VCaP (cell line): ENCODE data around the gene TMA7.
"Not testable (repeated sequence)": the region's sequence is repeated elsewhere in the genome, so short reads cannot be mapped to it uniquely, and the experiment has no call there.

Experiments used
- H3K27ac ChIP-seq: fragments of 450-650 bp; 2 replicates; pipeline ENCODE4 v1.5.1; 2017
- CTCF ChIP-seq: fragments of 450-650 bp; conservative IDR thresholded peaks from 2 replicates; pipeline ENCODE4 v1.5.1; 2017; ENCODE audit warnings: mild to moderate bottlenecking, moderate library complexity

The TMA7 gene

DNA sequence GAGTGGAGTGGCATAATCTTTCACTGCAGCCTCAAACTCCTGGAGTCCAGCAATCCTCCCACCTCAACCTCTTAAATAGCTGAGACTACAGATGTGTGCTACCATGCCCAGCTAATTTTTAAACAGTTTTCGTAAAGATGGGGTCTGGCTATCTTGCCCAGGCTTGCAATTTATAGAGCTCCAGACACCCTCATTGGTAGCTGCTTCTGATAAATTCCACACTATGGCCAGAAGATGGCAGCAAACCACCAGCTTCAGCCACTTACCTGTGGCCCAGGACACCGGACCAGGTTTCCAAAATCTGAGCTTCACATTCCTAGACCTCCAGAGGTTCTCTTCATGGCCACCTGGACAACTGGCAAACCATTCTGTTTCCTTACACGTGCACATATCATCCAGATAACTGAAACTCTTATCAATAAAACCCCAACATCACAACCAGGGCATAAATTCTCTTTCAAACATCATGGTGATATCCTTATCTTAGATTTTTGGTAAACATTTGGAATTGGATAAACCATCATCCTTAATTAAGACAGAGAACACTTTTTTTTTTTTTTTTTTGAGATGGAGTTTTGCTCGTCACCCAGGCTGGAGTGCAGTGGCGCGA, 39.1 kb upstream of the TMA7 start:
- no peak overlapping the region for H3K27ac ChIP-seq
- TF ChIP-seq CTCF, result peak; percentile 88

DNA sequence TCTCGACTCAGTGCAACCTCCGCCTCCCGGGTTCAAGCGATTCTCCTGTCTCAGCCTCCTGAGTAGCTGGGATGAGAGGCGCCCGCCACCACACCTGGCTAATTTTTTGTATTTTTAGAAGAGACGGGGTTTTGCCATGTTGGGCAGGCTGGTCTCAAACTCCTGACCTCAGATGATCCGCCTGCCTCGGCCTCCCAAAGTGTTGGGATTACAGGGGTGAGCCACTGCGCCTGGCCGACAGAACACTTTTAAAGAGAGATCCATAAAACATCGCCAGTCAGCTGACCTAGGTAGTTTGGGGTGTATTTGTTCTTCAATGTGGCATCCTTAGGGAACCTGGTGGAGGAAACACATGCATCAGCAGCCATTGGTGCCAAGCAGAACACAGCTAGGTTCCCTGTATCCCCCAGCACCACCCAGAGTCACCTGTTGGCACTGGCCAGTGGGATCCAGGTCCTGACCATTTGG, 38.6 kb upstream of the TMA7 start:
- H3K27ac ChIP-seq, result not testable (repeated sequence)

GRCh38 chr3:48402281-48402732, 37.8 kb upstream of the TMA7 start:
- H3K27ac ChIP-seq, result no peak overlapping the region
- TF ChIP-seq CTCF, result no peak

DNA sequence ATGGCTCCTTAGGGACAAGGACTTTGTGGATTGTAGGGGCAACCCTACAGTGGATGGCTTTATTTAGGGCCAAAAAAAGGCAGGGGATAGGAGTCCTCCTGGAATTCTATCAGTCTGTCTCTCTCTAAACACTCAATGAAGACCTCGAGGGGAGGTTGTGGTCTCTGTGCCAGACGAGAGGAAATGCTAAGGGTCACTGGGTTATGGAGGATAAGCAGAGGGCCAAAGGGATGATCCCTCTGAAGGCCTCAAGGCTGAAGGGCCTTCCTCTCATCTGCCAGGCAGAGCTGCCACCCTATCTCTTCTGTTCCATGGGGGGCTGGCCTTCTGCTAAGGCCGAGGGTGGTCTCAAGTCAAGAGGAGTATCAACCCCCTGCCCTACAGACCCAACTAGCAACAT, 37.1 kb upstream of the TMA7 start:
- no peak for TF ChIP-seq CTCF
- H3K27ac ChIP-seq, result no peak overlapping the region

DNA sequence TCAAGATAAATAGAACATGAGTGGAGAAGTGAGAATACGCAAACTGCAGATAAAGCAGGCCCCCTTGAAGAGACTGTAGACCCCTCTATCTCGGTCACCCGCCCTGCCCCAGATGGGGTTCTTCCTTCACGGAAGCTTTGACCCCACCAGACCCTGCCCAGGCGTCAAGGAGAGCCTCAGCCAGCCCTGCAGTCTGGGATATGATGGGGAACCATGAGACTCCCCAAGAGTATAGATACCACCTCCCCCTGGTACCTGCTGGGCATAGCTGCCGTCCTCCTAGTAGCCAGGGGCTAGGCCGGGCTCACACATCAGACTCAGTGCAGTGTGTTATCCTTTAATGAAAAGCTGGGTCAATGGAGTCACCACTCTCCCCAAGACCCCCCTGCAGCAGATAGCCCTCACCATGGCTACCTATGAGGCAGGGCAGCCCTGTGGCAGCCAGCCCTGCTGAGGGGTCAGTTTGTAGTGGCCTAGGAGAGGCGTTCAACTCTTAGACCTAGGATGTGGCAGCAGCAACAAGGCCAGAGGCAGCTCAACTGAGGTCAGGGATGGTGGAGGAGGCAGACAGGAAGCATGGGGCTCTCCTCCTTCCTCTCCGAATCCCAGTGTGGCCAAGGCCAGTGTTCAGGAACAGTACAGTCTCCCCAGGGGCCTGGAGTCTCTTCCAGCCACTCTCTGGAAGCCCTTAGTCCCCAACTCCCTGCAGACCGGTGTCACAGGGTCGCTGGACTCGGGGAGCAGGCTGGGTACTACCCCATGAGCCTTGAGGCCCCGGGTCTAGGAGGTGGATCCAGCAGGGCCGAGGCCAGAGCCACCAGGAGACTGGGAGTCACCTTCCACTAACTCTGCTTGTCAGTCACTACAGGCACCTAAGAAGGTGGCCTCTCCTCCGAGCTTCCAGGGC, 36.3 kb upstream of the TMA7 start:
- no peak for TF ChIP-seq CTCF
- H3K27ac ChIP-seq, result no peak overlapping the region

- no peak overlapping the region for H3K27ac ChIP-seq
- TF ChIP-seq CTCF, result no peak
Observed at GRCh38 chr3:48404440-48405342, 35.4 kb upstream of the TMA7 start.

GRCh38 chr3:48405343-48405881, 34.6 kb upstream of the TMA7 start:
- no peak for TF ChIP-seq CTCF
- no peak overlapping the region for H3K27ac ChIP-seq
